ENCODE measurements around the gene SGF29. TPM values are rescaled to one million over a fixed set of nuclear protein-coding genes. Genes with fewer than 3 reads are reported as not detected.
"Not testable (repeated sequence)": the region's sequence is repeated elsewhere in the genome, so short reads cannot be mapped to it uniquely, and the experiment has no call there.

SGF29 gene
- total and polyA plus RNA-seq, 3 experiments from 2014 or later = 37.9 to 56.9 (median 39.8) TPM

DNA sequence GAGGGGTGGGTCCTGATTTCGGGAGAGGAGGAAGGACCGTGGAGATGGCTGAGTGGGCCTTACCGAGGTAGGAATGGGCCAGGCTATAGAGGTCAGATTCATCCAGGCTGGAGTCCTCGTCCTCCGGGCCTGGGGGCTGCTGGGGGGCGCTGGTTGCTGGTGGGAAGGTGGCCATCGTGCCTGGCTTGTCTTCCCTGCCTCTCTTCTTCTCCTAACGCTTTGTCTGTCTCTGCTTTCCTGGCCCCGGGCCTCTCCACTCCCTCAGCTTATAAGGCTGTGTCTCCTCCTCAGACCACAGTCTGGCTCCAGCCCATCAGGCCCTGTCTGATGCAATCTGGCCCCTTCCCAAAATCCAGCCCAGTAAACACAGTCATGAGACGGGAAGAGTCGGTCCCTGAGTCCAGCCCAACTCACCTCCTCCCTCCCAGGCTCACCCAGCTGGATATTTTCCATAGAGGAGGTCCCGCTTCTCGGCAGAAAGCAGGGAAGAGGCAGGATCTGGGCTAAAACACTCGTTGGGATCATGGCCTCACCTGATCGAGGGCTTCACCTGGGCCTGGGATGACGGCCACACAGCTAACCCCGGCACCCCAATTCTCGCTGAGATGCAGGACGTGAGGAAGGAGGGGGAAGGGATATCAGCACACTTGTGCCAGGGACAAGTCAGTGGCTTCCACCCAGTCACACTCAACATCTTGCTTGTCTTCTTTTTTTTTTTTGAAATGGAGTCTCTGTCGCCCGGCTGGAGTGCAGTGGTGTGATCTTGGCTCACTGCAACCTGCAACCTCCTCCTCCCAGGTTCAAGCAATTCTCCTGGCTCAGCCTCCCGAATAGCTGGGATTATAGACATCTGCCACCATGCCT lies 14.8 kb upstream of the SGF29 start, which contains the start of gene NUPR1:
TSS of gene NUPR1 (minus strand) at position 242 of the 864 bp plus-strand sequence. CDS start at position 175, 67 bp downstream.
- Histone ChIP-seq H3K36me3 (ENCODE audit: insufficient read depth, low read length) (no peaks in the 10 kb centered on the region), H3K27ac (ENCODE audit: low read depth, low read length) (peak within 1 kb of the TSS; percentile 16), H3K4me1 (ENCODE audit: insufficient read depth, low read length) (peaks cover 13% of the 10 kb centered on the region), H3K27me3 (ENCODE audit: insufficient read depth, low read length, poor library complexity, severe bottlenecking) (no peaks in the 10 kb centered on the region), H3K9me3 (ENCODE audit: low read length) (no peaks in the 10 kb centered on the region), H3K4me3 (ENCODE audit: low read length) (no peak within 1 kb of the TSS)
- Mint-ChIP-seq H3K36me3 (peaks cover 0 to 7% (median 0%) of the 10 kb centered on the region in 3 donors), H3K27ac (peak within 1 kb of the TSS in 6 of 8 donors; percentile 47 to 96 (median 69)), H3K4me1 (peaks cover 32 to 42% (median 34%) of the 10 kb centered on the region in 3 donors), H3K27me3 (peaks cover 0 to 3% of the 10 kb centered on the region in 2 donors), H3K9me3 (no peaks in the 10 kb centered on the region), H3K4me3 (peak within 1 kb of the TSS in 1 of 7 donors; percentile 28)
- ChIA-PET CTCF (no interaction called here), POLR2A (no interaction called here)
- no peak for DNase-seq

- ChIA-PET POLR2A (interaction anchor here (0.6 kb wide), 1 partner anchor 26 kb away, joined by 5 read pairs; no protein-coding TSS in a partner anchor), CTCF (interaction anchor here (1.5 kb wide), 1 partner anchor 10 kb away, joined by 3 read pairs; no protein-coding TSS in a partner anchor)
- Mint-ChIP-seq H3K27me3 (peaks cover 0 to 3% of the 10 kb centered on the region in 2 donors), H3K9me3 (no peaks in the 10 kb centered on the region), H3K36me3 (no peaks in the 10 kb centered on the region), H3K27ac (peak overlapping the region in 1 of 8 donors; percentile 95), H3K4me3 (no peak overlapping the region), H3K4me1 (peaks cover 18 to 29% (median 20%) of the 10 kb centered on the region in 3 donors)
- no peaks in the 10 kb centered on the region for H3K9me3 ChIP-seq (ENCODE audit: low read length)
- DNase-seq = no peak
- no peaks in the 10 kb centered on the region for H3K36me3 ChIP-seq (ENCODE audit: insufficient read depth, low read length)
- H3K4me3 ChIP-seq (ENCODE audit: low read length) = no peak overlapping the region
- no peaks in the 10 kb centered on the region for H3K4me1 ChIP-seq (ENCODE audit: insufficient read depth, low read length)
- H3K27ac ChIP-seq (ENCODE audit: low read depth, low read length) = no peak overlapping the region
- H3K27me3 ChIP-seq (ENCODE audit: insufficient read depth, low read length, poor library complexity, severe bottlenecking) = no peaks in the 10 kb centered on the region
Measured at GRCh38 chr16:28540346-28540745, 13.4 kb upstream of the SGF29 start.

DNA sequence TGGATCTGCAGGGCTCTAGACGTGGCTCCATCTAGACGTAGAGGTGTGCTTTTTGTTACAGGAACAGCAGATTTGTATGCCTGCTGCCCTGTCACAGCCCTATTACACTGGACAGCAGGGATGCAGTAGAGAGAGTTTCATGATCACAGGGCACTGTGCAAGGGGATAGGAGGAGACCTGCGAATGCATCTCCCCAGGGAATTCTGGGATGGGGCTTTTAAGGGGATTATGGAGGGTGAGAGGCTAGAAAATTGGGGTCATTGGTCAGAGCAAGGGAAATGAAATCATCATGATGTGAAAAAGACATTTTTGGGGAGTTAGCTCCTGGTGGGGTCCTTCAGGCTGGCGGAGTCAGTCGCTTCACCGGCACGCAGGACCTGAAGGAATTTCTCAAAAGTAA lies 11.1 kb upstream of the SGF29 start:
- H3K4me3 Mint-ChIP-seq = no peak overlapping the region
- no peaks in the 10 kb centered on the region for H3K36me3 Mint-ChIP-seq
- H3K4me3 ChIP-seq (ENCODE audit: low read length) = no peak overlapping the region
- no peaks in the 10 kb centered on the region for H3K4me1 ChIP-seq (ENCODE audit: insufficient read depth, low read length)
- H3K4me1 Mint-ChIP-seq = peaks cover 7 to 14% (median 8%) of the 10 kb centered on the region in 3 donors
- H3K9me3 ChIP-seq (ENCODE audit: low read length) = no peaks in the 10 kb centered on the region
- H3K27me3 ChIP-seq (ENCODE audit: insufficient read depth, low read length, poor library complexity, severe bottlenecking) = no peaks in the 10 kb centered on the region
- ChIA-PET POLR2A (no interaction called here), CTCF (no interaction called here)
- no peak overlapping the region for H3K27ac Mint-ChIP-seq
- H3K27ac ChIP-seq (ENCODE audit: low read depth, low read length) = no peak overlapping the region
- no peaks in the 10 kb centered on the region for H3K9me3 Mint-ChIP-seq
- no peaks in the 10 kb centered on the region for H3K36me3 ChIP-seq (ENCODE audit: insufficient read depth, low read length)
- peaks cover 0 to 5% of the 10 kb centered on the region in 2 donors for H3K27me3 Mint-ChIP-seq
- DNase-seq = no peak

- ChIA-PET POLR2A (no interaction called here), CTCF (no interaction called here)
- H3K36me3 ChIP-seq (ENCODE audit: insufficient read depth, low read length) = no peaks in the 10 kb centered on the region
Measured at GRCh38 chr16:28543072-28543471, 10.6 kb upstream of the SGF29 start.

DNA sequence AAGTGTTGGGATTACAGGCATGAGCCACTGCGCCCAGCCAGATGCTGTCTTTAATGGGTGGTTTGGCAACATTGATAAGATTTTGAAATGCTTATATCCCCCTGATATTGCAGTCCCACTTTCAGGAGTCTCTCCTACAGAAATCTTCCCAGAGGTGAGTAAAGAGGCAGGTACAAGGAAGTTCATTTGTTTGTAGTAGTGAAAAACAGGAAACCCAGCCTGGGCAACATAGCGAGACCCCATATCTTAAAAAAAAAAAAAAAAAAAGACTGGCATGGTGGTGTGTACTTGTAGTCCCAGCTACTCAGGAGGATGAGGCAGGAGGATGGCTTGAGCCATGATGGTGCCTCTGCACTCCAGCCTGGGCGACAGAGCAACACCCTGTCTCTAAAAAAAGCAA lies 8.7 kb upstream of the SGF29 start:
- DNase-seq = no peak
- Histone ChIP-seq H3K4me1 (ENCODE audit: insufficient read depth, low read length) (no peaks in the 10 kb centered on the region), H3K9me3 (ENCODE audit: low read length) (no peaks in the 10 kb centered on the region), H3K27ac (ENCODE audit: low read depth, low read length) (no peak overlapping the region), H3K27me3 (ENCODE audit: insufficient read depth, low read length, poor library complexity, severe bottlenecking) (no peaks in the 10 kb centered on the region), H3K4me3 (ENCODE audit: low read length) (no peak overlapping the region), H3K36me3 (ENCODE audit: insufficient read depth, low read length) (no peaks in the 10 kb centered on the region)
- POLR2A ChIA-PET = no interaction called here
- no peaks in the 10 kb centered on the region for H3K36me3 Mint-ChIP-seq
- no peak overlapping the region for H3K4me3 Mint-ChIP-seq
- no peak overlapping the region for H3K27ac Mint-ChIP-seq
- CTCF ChIA-PET = no interaction called here
- H3K4me1 Mint-ChIP-seq = peaks cover 6 to 14% (median 8%) of the 10 kb centered on the region in 3 donors
- no peaks in the 10 kb centered on the region for H3K9me3 Mint-ChIP-seq
- H3K27me3 Mint-ChIP-seq = peaks cover 0 to 3% of the 10 kb centered on the region in 2 donors

More at GRCh38 chr16:28543072-28543471, 10.6 kb upstream of the SGF29 start:
- Mint-ChIP-seq H3K27ac (peak overlapping the region in 1 of 8 donors; percentile 38), H3K4me3 (no peak overlapping the region), H3K36me3 (no peaks in the 10 kb centered on the region), H3K27me3 (peaks cover 0 to 4% of the 10 kb centered on the region in 2 donors), H3K4me1 (peaks cover 3 to 10% (median 4%) of the 10 kb centered on the region in 3 donors), H3K9me3 (no peaks in the 10 kb centered on the region)
- Histone ChIP-seq H3K9me3 (ENCODE audit: low read length) (no peaks in the 10 kb centered on the region), H3K27ac (ENCODE audit: low read depth, low read length) (no peak overlapping the region), H3K4me3 (ENCODE audit: low read length) (no peak overlapping the region), H3K4me1 (ENCODE audit: insufficient read depth, low read length) (no peaks in the 10 kb centered on the region), H3K27me3 (ENCODE audit: insufficient read depth, low read length, poor library complexity, severe bottlenecking) (no peaks in the 10 kb centered on the region)
- DNase-seq = peak in 1 of 5 donors; percentile 22

- H3K27ac ChIP-seq (ENCODE audit: low read depth, low read length); CTCF ChIA-PET; H3K4me1 ChIP-seq (ENCODE audit: insufficient read depth, low read length); POLR2A ChIA-PET; H3K36me3 Mint-ChIP-seq; H3K4me3 Mint-ChIP-seq; H3K27ac Mint-ChIP-seq; H3K27me3 Mint-ChIP-seq; H3K4me3 ChIP-seq (ENCODE audit: low read length); H3K9me3 Mint-ChIP-seq; H3K9me3 ChIP-seq (ENCODE audit: low read length); H3K36me3 ChIP-seq (ENCODE audit: insufficient read depth, low read length); H3K27me3 ChIP-seq (ENCODE audit: insufficient read depth, low read length, poor library complexity, severe bottlenecking): not testable (repeated sequence)
- H3K4me1 Mint-ChIP-seq = peaks cover 6 to 14% (median 8%) of the 10 kb centered on the region in 3 donors
- peak in 1 of 5 donors; percentile 3 for DNase-seq
Measured at GRCh38 chr16:28545964-28546363, 7.8 kb upstream of the SGF29 start.

DNA sequence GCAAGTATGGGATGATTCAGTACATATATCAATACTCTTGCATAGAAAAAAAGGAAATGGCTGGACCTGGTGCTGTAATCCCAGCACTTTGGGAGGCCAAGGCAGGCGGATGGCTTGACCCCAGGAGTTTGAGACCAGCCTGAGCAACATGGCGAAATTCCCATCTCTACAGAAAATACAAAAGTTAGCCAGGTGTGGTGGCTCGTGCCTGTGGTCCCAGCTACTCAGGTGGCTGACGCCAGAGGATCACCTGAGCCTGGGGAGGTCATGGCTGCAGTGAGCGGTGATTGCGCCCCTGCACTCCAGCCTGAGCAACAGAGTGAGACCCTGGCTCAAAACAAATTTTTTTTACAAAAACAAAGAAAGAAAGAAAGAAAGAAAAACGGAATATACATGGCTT lies 7.1 kb upstream of the SGF29 start:
- Histone ChIP-seq H3K27me3 (ENCODE audit: insufficient read depth, low read length, poor library complexity, severe bottlenecking) (no peaks in the 10 kb centered on the region), H3K4me3 (ENCODE audit: low read length) (no peak overlapping the region), H3K27ac (ENCODE audit: low read depth, low read length) (no peak overlapping the region), H3K9me3 (ENCODE audit: low read length) (no peaks in the 10 kb centered on the region), H3K4me1 (ENCODE audit: insufficient read depth, low read length) (no peaks in the 10 kb centered on the region), H3K36me3 (ENCODE audit: insufficient read depth, low read length) (no peaks in the 10 kb centered on the region)
- Mint-ChIP-seq H3K27me3 (peaks cover 0 to 3% of the 10 kb centered on the region in 2 donors), H3K4me1 (peaks cover 7 to 14% (median 8%) of the 10 kb centered on the region in 3 donors), H3K9me3 (no peaks in the 10 kb centered on the region), H3K36me3 (no peaks in the 10 kb centered on the region), H3K27ac (no peak overlapping the region), H3K4me3 (no peak overlapping the region)
- POLR2A ChIA-PET = no interaction called here
- CTCF ChIA-PET = no interaction called here
- peak in 1 of 5 donors; percentile 27 for DNase-seq

- ChIA-PET CTCF (no interaction called here), POLR2A (interaction anchor here (0.6 kb wide), 1 partner anchor 54 kb away, joined by 3 read pairs; the partner anchor contains the start of gene APOBR)
- no peaks in the 10 kb centered on the region for H3K36me3 ChIP-seq (ENCODE audit: insufficient read depth, low read length)
Measured at GRCh38 chr16:28548306-28548802, 5.4 kb upstream of the SGF29 start.

More at GRCh38 chr16:28548306-28548802, 5.4 kb upstream of the SGF29 start:
- Histone ChIP-seq H3K9me3 (ENCODE audit: low read length) (no peaks in the 10 kb centered on the region), H3K4me3 (ENCODE audit: low read length) (no peak overlapping the region), H3K4me1 (ENCODE audit: insufficient read depth, low read length) (peaks cover 5% of the 10 kb centered on the region), H3K27ac (ENCODE audit: low read depth, low read length) (no peak overlapping the region), H3K27me3 (ENCODE audit: insufficient read depth, low read length, poor library complexity, severe bottlenecking) (no peaks in the 10 kb centered on the region)
- peaks cover 0 to 3% of the 10 kb centered on the region in 2 donors for H3K27me3 Mint-ChIP-seq
- peak in 1 of 5 donors; percentile 16 for DNase-seq
- H3K9me3 Mint-ChIP-seq = no peaks in the 10 kb centered on the region
- H3K36me3 Mint-ChIP-seq = no peaks in the 10 kb centered on the region
- no peak overlapping the region for H3K4me3 Mint-ChIP-seq
- peak overlapping the region in 2 of 8 donors; percentile 36 to 45 for H3K27ac Mint-ChIP-seq
- H3K4me1 Mint-ChIP-seq = peaks cover 5 to 10% (median 6%) of the 10 kb centered on the region in 3 donors

All from CD8-positive, alpha-beta memory T cell (primary cell).